ENCODE results near the gene PCSK4. TPM values are rescaled to one million over a fixed set of nuclear protein-coding genes. Genes with fewer than 3 reads are reported as not detected.
A peak's percentile ranks its signal among the peaks of the same experiment; 100 is the strongest.
"Not testable (repeated sequence)": the region's sequence is repeated elsewhere in the genome, so short reads cannot be mapped to it uniquely, and the experiment has no call there.

PCSK4 gene
- total RNA-seq: 5.4 TPM

DNA sequence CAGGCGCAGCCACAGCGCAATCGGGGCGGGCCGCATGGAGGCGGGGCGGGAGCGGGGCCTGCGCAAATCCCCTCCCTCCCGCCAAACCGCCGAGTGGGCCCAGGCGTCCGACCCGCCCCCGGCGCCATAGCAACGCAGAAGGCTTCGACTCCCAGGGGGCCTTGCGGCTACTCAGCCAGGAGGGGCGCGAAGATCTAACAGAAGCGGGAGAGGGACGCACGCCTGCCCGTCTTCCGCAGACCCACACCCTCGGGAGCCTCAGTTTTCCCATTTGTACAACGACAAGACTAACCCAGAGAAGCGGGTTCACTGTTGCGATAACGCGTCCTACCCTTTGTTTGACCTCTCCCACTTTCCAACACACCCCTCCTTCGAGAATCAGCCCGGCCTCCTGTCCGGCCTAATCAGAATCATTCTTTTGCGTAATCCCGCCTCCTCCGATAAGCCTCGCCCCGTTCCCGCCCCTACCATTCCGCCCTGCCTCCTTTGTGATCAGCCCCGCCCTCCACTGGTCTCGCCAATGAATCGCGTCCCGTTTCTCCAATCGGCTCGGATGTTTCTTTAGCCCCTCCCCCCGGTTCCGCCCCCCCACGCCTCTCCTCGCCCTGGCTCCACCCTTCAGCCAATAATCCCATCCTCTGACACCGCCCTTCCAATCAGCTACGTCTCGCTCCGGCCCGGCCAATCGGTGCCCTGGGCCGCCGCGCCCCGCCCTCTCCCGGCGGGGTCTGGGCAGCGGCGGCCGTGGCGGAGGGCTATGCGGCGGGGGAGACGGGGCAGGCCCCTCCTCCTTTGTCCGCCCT, at the start of gene PCSK4:
PCSK4 (minus strand) TSS at position 40 of the 803 bp plus-strand sequence; CDS start at position 36, 4 bp downstream.
- Histone ChIP-seq H3K4me1 (peaks cover 16% of the 10 kb centered on the region), H3K27me3 (no peaks in the 10 kb centered on the region), H3K36me3 (no peaks in the 10 kb centered on the region), H3K4me3 (peak within 1 kb of the TSS; percentile 54 to 74), H3K9me3 (no peaks in the 10 kb centered on the region), H3K27ac (peak within 1 kb of the TSS; percentile 74)
- peak in 1 of 2 donors; percentile 99 for DNase-seq (ENCODE audit: extremely low spot score in 2 of 2)
- intact Hi-C loops (cut with DNase I): no loop called here
- TF ChIP-seq POLR2A (IDR thresholded peaks at IDR 0.05): no peak
- no peak for TF ChIP-seq CTCF (IDR thresholded peaks at IDR 0.05)
- TF ChIP-seq POLR2AphosphoS5 (IDR thresholded peaks at IDR 0.05; ENCODE audit: insufficient read depth in 1 of 2, low read depth in 1 of 2): peak; percentile 64 to 75

DNA sequence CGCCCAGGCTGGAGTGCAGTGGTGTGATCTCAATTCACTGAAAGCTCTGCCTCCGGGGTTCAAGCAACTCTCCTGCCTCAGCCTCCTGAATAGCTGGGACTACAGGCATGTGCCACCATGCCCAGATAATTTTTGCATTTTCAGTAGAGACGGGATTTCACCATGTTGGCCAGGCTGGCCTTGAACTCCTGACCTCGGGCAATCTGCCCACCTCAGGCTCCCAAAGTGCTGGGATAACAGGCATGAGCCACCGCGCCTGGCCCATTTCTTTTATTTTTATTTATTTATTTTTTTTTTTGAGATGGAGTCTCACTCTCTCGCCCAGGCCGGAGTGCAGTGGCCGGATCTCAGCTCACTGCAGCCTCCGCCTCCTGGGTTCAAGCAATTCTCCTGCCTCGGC, 49.6 kb upstream of the PCSK4 start:
- DNase-seq (ENCODE audit: extremely low spot score in 2 of 2); H3K27me3 ChIP-seq; intact Hi-C loops (cut with DNase I); H3K36me3 ChIP-seq; H3K4me1 ChIP-seq; H3K9me3 ChIP-seq; H3K4me3 ChIP-seq: not testable (repeated sequence)
- H3K27ac ChIP-seq: peak overlapping the region; percentile 48

- H3K36me3 ChIP-seq: no peaks in the 10 kb centered on the region
- H3K4me3 ChIP-seq: peak overlapping the region in 1 of 2 donors; percentile 3
- no peaks in the 10 kb centered on the region for H3K27me3 ChIP-seq
- no peak for DNase-seq (ENCODE audit: extremely low spot score in 2 of 2)
- intact Hi-C loops (cut with DNase I): no loop called here
- no peak overlapping the region for H3K27ac ChIP-seq
- no peak for TF ChIP-seq POLR2A (IDR thresholded peaks at IDR 0.05)
- TF ChIP-seq POLR2AphosphoS5 (IDR thresholded peaks at IDR 0.05; ENCODE audit: insufficient read depth in 1 of 2, low read depth in 1 of 2): no peak
- TF ChIP-seq CTCF (IDR thresholded peaks at IDR 0.05): no peak
- peaks cover 7% of the 10 kb centered on the region for H3K4me1 ChIP-seq
- H3K9me3 ChIP-seq: no peaks in the 10 kb centered on the region
These were observed 48.8 kb upstream of the PCSK4 start for GRCh38 chr19:1538978-1539377.

- H3K4me1 ChIP-seq; H3K36me3 ChIP-seq; intact Hi-C loops (cut with DNase I); H3K9me3 ChIP-seq; DNase-seq (ENCODE audit: extremely low spot score in 2 of 2); H3K27me3 ChIP-seq; H3K27ac ChIP-seq; H3K4me3 ChIP-seq: not testable (repeated sequence)
These were observed 45.5 kb upstream of the PCSK4 start for GRCh38 chr19:1535699-1536098.

DNA sequence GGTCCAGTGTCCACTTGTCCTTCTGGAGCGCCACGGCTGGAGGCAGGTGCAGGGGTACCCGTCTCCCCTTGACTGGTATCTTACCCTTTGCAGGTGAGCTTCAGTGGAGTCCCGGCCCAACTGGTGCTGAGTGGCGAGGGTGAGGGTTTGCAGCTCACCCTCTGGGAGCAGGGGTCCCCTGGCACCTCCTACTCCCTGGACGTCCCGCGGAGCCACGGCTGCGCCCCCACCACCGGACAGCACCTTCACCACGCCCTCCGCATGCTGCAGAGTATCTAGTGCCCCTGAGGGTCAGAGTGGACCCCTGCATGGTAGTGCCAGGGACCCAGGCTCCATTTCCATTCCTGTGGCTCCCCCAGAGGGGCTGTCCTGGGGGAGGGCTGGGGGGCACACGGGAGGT, 44.8 kb upstream of the PCSK4 start:
- no peak for TF ChIP-seq POLR2AphosphoS5 (IDR thresholded peaks at IDR 0.05; ENCODE audit: insufficient read depth in 1 of 2, low read depth in 1 of 2)
- TF ChIP-seq CTCF (IDR thresholded peaks at IDR 0.05): no peak
- no peak for TF ChIP-seq POLR2A (IDR thresholded peaks at IDR 0.05)
- peaks cover 7% of the 10 kb centered on the region for H3K4me1 ChIP-seq
- H3K36me3 ChIP-seq: no peaks in the 10 kb centered on the region
- no peak overlapping the region for H3K27ac ChIP-seq
- DNase-seq (ENCODE audit: extremely low spot score in 2 of 2): no peak
- intact Hi-C loops (cut with DNase I): no loop called here
- H3K4me3 ChIP-seq: no peak overlapping the region
- no peaks in the 10 kb centered on the region for H3K9me3 ChIP-seq
- H3K27me3 ChIP-seq: no peaks in the 10 kb centered on the region

GRCh38 chr19:1533510-1534150, 43.5 kb upstream of the PCSK4 start:
- no peak overlapping the region for H3K4me3 ChIP-seq
- no peak for DNase-seq (ENCODE audit: extremely low spot score in 2 of 2)
- peaks cover 2% of the 10 kb centered on the region for H3K4me1 ChIP-seq
- no peaks in the 10 kb centered on the region for H3K27me3 ChIP-seq
- H3K9me3 ChIP-seq: no peaks in the 10 kb centered on the region
- H3K27ac ChIP-seq: no peak overlapping the region
- no peaks in the 10 kb centered on the region for H3K36me3 ChIP-seq
- intact Hi-C loops (cut with DNase I): no loop called here
- TF ChIP-seq POLR2AphosphoS5 (IDR thresholded peaks at IDR 0.05; ENCODE audit: insufficient read depth in 1 of 2, low read depth in 1 of 2) (no peak), POLR2A (IDR thresholded peaks at IDR 0.05) (no peak), CTCF (IDR thresholded peaks at IDR 0.05) (no peak)

All from vagina (tissue), 2 donors.